SK-N-SH (cell line): Measurements from ENCODE around the gene VCAN. TPM values are rescaled to one million over a fixed set of nuclear protein-coding genes. Genes with fewer than 3 reads are reported as not detected.

Experiments
- CTCF ChIA-PET: fragments of 300-600, 350-600 bp; formaldehyde crosslinking; extraction: SDS; loops from one replicate; lab custom pipeline; 2021; lab: Yijun Ruan, JAX
- POLR2A ChIA-PET: fragments of 350-600 bp; sonication (Branson Sonifier 250); formaldehyde crosslinking; extraction: SDS; loops from one replicate; lab custom pipeline; 2020; ENCODE audit warnings: antibody characterized with exemption, inconsistent platforms; lab: Yijun Ruan, JAX
- DNase-seq: peaks from one replicate; pipeline ENCODE4 v3.0.0; 2012
- H2AFZ ChIP-seq: fragments of 200-600 bp; sonication (generic); 2 replicates; pipeline ENCODE4 v1.8.1; 2016; ENCODE audit warnings: antibody characterized with exemption, mild to moderate bottlenecking, low read depth
- H3F3A ChIP-seq: fragments of 200-600 bp; sonication (generic); replicated peaks from 2 replicates; pipeline ENCODE3; 2016; ENCODE audit warnings: antibody characterized with exemption, mild to moderate bottlenecking; ENCODE audit not compliant: insufficient read depth
- H3K27ac ChIP-seq, 2 experiments: fragments of 200-500 bp in 1 of 2; fragments of 200-600 bp in 1 of 2; sonication (Bioruptor generic) in 1 of 2; sonication (generic), shearing (Covaris generic) in 1 of 2; 2 replicates each; pipeline versions ENCODE4 v1.5.1 to v1.6.1; 2014 to 2016; ENCODE audit warnings: low read depth in 2 of 2, inconsistent platforms in 1 of 2, low read length in 1 of 2, mild to moderate bottlenecking in 1 of 2, mixed read lengths in 1 of 2
- H3K27me3 ChIP-seq: fragments of 200-600 bp; sonication (generic), shearing (Covaris generic); 2 replicates; pipeline ENCODE4 v1.6.1; 2016; ENCODE audit warnings: mixed run types; ENCODE audit not compliant: insufficient read depth
- H3K36me3 ChIP-seq, 2 experiments: fragments of 200-500 bp in 1 of 2; fragments of 200-600 bp in 1 of 2; sonication (Bioruptor generic) in 1 of 2; sonication (generic) in 1 of 2; replicated peaks in 1 of 2; 2 replicates each; pipeline versions ENCODE3 to v1.5.1; 2014 to 2016; ENCODE audit warnings: low read length in 1 of 2, mild to moderate bottlenecking in 1 of 2; ENCODE audit not compliant: insufficient read depth in 2 of 2, control insufficient read depth in 1 of 2
- H3K4me1 ChIP-seq, 2 experiments: fragments of 200-500 bp in 1 of 2; fragments of 200-600 bp in 1 of 2; sonication (Bioruptor generic) in 1 of 2; sonication (generic), shearing (Covaris generic) in 1 of 2; 2 replicates each; pipeline versions ENCODE4 v1.5.1 to v1.6.1; 2014 to 2016; ENCODE audit warnings: low read depth in 1 of 2, low read length in 1 of 2, mixed run types in 1 of 2; ENCODE audit not compliant: insufficient read depth in 2 of 2, control insufficient read depth in 1 of 2
- H3K4me2 ChIP-seq: fragments of 200-600 bp; sonication (generic), shearing (Covaris generic); 2 replicates; pipeline ENCODE4 v1.6.1; 2017; ENCODE audit warnings: mixed run types
- H3K4me3 ChIP-seq, 2 experiments: fragments of 200-500 bp in 1 of 2; fragments of 200-600 bp in 1 of 2; sonication (Bioruptor generic) in 1 of 2; sonication (generic), shearing (Covaris generic) in 1 of 2; 2 replicates each; pipeline versions ENCODE4 v1.5.1 to v1.8.1; 2014 to 2016; ENCODE audit warnings: low read depth in 2 of 2, inconsistent platforms in 1 of 2, low read length in 1 of 2, mild to moderate bottlenecking in 1 of 2, mixed read lengths in 1 of 2, moderate library complexity in 1 of 2
- H3K79me2 ChIP-seq: fragments of 200-600 bp; sonication (generic); 2 replicates; pipeline ENCODE4 v1.8.1; 2017; ENCODE audit warnings: mild to moderate bottlenecking; ENCODE audit not compliant: insufficient read depth
- H3K9ac ChIP-seq: fragments of 200-600 bp; sonication (generic); 2 replicates; pipeline ENCODE4 v1.6.1; 2017; ENCODE audit warnings: mixed run types
- H3K9me2 ChIP-seq: fragments of 200-600 bp; sonication (generic); 2 replicates; pipeline ENCODE4 v1.6.1; 2017; ENCODE audit warnings: mixed run types
- H3K9me3 ChIP-seq: fragments of 200-600 bp; sonication (generic); 2 replicates; pipeline ENCODE4 v1.6.1; 2017; ENCODE audit warnings: mixed run types, mild to moderate bottlenecking, moderate library complexity
- H4K20me1 ChIP-seq: fragments of 200-600 bp; sonication (generic); 2 replicates; pipeline ENCODE4 v1.6.1; 2017; ENCODE audit warnings: mild to moderate bottlenecking, mixed run types; ENCODE audit not compliant: insufficient read depth
- CHD2 ChIP-seq: fragments of 150-350 bp; IDR thresholded peaks from 2 replicates; pipeline ENCODE4 v1.6.1; 2018; ENCODE audit warnings: low read length; ENCODE audit not compliant: partially characterized antibody
- CTCF ChIP-seq: fragments of 200-600 bp; sonication (generic); IDR thresholded peaks from 2 replicates; pipeline ENCODE4 v1.6.1; 2017; ENCODE audit warnings: antibody characterized with exemption, mild to moderate bottlenecking, moderate library complexity
- ELF1 ChIP-seq: IDR thresholded peaks from 2 replicates; pipeline ENCODE4 v1.4.0; 2012
- EP300 ChIP-seq, 2 experiments: IDR thresholded peaks; 2 replicates each; pipeline versions ENCODE4 v1.4.0 to v1.6.1; 2012; ENCODE audit warnings: borderline replicate concordance in 1 of 2, low read depth in 1 of 2, low read length in 1 of 2
- FOXJ3 ChIP-seq: sonication (generic); formaldehyde crosslinking; IDR thresholded peaks from 2 replicates; pipeline ENCODE4 v1.5.1; 2020; ENCODE audit warnings: mild to moderate bottlenecking, missing genetic modification reagents
- FOXM1 ChIP-seq: IDR thresholded peaks from 2 replicates; pipeline ENCODE4 v1.4.0; 2012; ENCODE audit warnings: low read depth, mild to moderate bottlenecking
- IRF3 ChIP-seq: fragments of 150-350 bp; IDR thresholded peaks from 2 replicates; pipeline ENCODE4 v1.6.1; 2016; ENCODE audit warnings: mild to moderate bottlenecking, low read depth, low read length
- MAX ChIP-seq: IDR thresholded peaks from 2 replicates; pipeline ENCODE4 v1.4.0; 2012; ENCODE audit warnings: low read depth
- MEF2A ChIP-seq: IDR thresholded peaks from 2 replicates; pipeline ENCODE4 v1.4.0; 2012; ENCODE audit warnings: low read depth, borderline replicate concordance
- MXI1 ChIP-seq: IDR thresholded peaks from 2 replicates; pipeline ENCODE4 v1.6.1; 2012; ENCODE audit warnings: mild to moderate bottlenecking, low read depth, low read length, improper control_type of control experiment
- PBX3 ChIP-seq: IDR thresholded peaks from 2 replicates; pipeline ENCODE4; 2012
- POLR2AphosphoS5 ChIP-seq: IDR thresholded peaks from 2 replicates; pipeline ENCODE4 v1.6.1; 2012; ENCODE audit warnings: low read depth, low read length
- RAD21 ChIP-seq: IDR thresholded peaks from 2 replicates; pipeline ENCODE4 v1.6.1; 2012; ENCODE audit warnings: mild to moderate bottlenecking, low read length
- RCOR1 ChIP-seq: fragments of 150-350 bp; IDR thresholded peaks from 2 replicates; pipeline ENCODE4 v1.6.1; 2017; ENCODE audit warnings: antibody characterized with exemption, low read length
- REST ChIP-seq: IDR thresholded peaks from 2 replicates; pipeline ENCODE4 v1.6.1; 2012; ENCODE audit warnings: mild to moderate bottlenecking, low read depth, low read length, moderate library complexity
- SIN3A ChIP-seq: IDR thresholded peaks from 2 replicates; pipeline ENCODE4 v1.6.1; 2012; ENCODE audit warnings: low read depth, mild to moderate bottlenecking, low read length, moderate library complexity, borderline replicate concordance
- USF1 ChIP-seq: IDR thresholded peaks from 2 replicates; pipeline ENCODE4 v1.4.0; 2012; ENCODE audit warnings: low read depth, borderline replicate concordance
- USF2 ChIP-seq: fragments of 150-350 bp; IDR thresholded peaks from 2 replicates; pipeline ENCODE4 v1.6.1; 2017; ENCODE audit warnings: antibody characterized with exemption, low read length, low read depth, borderline replicate concordance
- YY1 ChIP-seq: IDR thresholded peaks from 2 replicates; pipeline ENCODE4 v1.4.0; 2012; ENCODE audit warnings: low read depth, mild to moderate bottlenecking
- ZBTB33 ChIP-seq: IDR thresholded peaks from 2 replicates; pipeline ENCODE4 v1.4.0; 2012; ENCODE audit warnings: low read depth, borderline replicate concordance
- WGBS: methylation state at CpG from one replicate; pipeline ENCODE4 v1.1.6; 2017; ENCODE audit warnings: low lambda C conversion rate; 5-methylcytosine and 5-hydroxymethylcytosine counted together
- polyA plus RNA-seq, 3 experiments: library from polyadenylated mRNA; depleted of rRNA; stranded (reverse); fragments of >200 nt; gene quantifications; 2 replicates each; pipeline ENCODE4 v1.2.3, GENCODE V29; 2012

The VCAN gene
- polyA plus RNA-seq, 1 of the 3 experiments (the other 2 are of a cell fraction) = 142 TPM

- TF ChIP-seq RAD21 (no peak), SIN3A (no peak), FOXJ3 (CRISPR knock-in tag) (no peak), REST (no peak), MAX (no peak), POLR2AphosphoS5 (no peak)
Measured at GRCh38 chr5:83451955-83452354, 19.6 kb upstream of the VCAN start (continued).

GRCh38 chr5:83453937-83454336, 17.6 kb upstream of the VCAN start:
- Histone ChIP-seq H2AFZ (no peak overlapping the region), H3K27ac (no peak overlapping the region), H3F3A (no peaks in the 10 kb centered on the region), H3K4me1 (no peaks in the 10 kb centered on the region; a peak in 1 of 4 replicates), H3K36me3 (no peaks in the 10 kb centered on the region), H3K9me2 (no peaks in the 10 kb centered on the region), H3K9ac (no peak overlapping the region)
- WGBS = 0% methylated on average over 1 of the region's 1 CpG
- no peak for DNase-seq
- TF ChIP-seq MEF2A = no peak
- TF ChIP-seq ELF1 = no peak
- no peak for TF ChIP-seq RCOR1
- no peak for TF ChIP-seq PBX3
- TF ChIP-seq POLR2AphosphoS5 = no peak
- TF ChIP-seq CHD2 = no peak
- no peak for TF ChIP-seq YY1
- no peak for TF ChIP-seq IRF3
- no peak for TF ChIP-seq EP300 (IDR thresholded peaks at IDR 0.05; ENCODE audit: borderline replicate concordance in 1 of 2, low read depth in 1 of 2, low read length in 1 of 2)
- TF ChIP-seq FOXM1 = no peak
- no peak for TF ChIP-seq MXI1
- TF ChIP-seq ZBTB33 = no peak
- no peak for TF ChIP-seq USF1
- TF ChIP-seq USF2 = no peak
- TF ChIP-seq CTCF = no peak
- TF ChIP-seq, all 33 proteins: peak for 0
- ChIA-PET POLR2A (no interaction called here), CTCF (interaction anchor here (0.7 to 1.3 kb wide), 2 partner anchors 9 to 56 kb away, joined by 3 read pairs; no protein-coding TSS in a partner anchor)
- no peak overlapping the region for H3K4me2 ChIP-seq
- H3K9me3 ChIP-seq = peaks cover 12% of the 10 kb centered on the region; the same call in 1 of the 2 replicates
- no peaks in the 10 kb centered on the region for H3K79me2 ChIP-seq
- no peaks in the 10 kb centered on the region for H3K27me3 ChIP-seq
- H4K20me1 ChIP-seq = no peaks in the 10 kb centered on the region
- H3K4me3 ChIP-seq = no peak overlapping the region
